ENCODE measurements around the gene CLBA1. TPM values are rescaled to one million over a fixed set of nuclear protein-coding genes. Genes with fewer than 3 reads are reported as not detected.

Gene CLBA1
- total RNA-seq, 2 experiments from 2014 or later, result 0.47 to 0.67 TPM

GRCh38 chr14:105007593-105008264 lies 22.1 kb downstream of the CLBA1 start:
- no peak overlapping the region for H3K27ac Mint-ChIP-seq
- POLR2A ChIA-PET, result interaction anchor here (5.9 kb wide), 1 partner anchor 10 kb away, joined by 69 read pairs; the partner anchor contains the start of gene CDCA4

DNA sequence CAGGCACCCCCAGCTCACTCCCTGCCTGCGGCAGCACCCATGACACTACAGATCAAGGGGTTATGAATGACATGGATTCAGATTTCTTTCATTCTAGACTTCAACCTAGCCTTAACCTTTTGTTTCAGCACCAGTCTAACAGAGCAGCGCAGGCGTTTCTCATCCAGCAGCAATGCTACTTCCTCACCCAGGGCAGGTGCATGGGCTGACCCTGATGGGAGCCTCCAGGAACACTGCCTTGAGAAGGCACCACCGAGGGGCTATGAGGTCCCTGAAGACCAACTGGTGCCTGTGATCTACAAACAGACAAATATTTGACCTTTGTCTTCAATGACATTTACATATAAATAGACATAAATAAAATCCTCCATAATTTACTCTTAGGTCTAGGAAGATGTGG lies 24.5 kb downstream of the CLBA1 start:
- intact Hi-C loops (cut with micrococcal nuclease), result no loop called here
- no peak overlapping the region for H3K4me3 Mint-ChIP-seq
- ChIA-PET CTCF (interaction anchor here (0.8 kb wide), 1 partner anchor 11 kb away, joined by 4 read pairs; no protein-coding TSS in a partner anchor), POLR2A (interaction anchor here (0.6 to 2.4 kb wide), 2 partner anchors 9 to 10 kb away, joined by 3 to 13 read pairs; partner anchors contain the start of gene CDCA4)
- peaks cover 20% of the 10 kb centered on the region for H3K4me1 Mint-ChIP-seq (ENCODE audit: low read depth)
- peaks cover 31% of the 10 kb centered on the region for H3K36me3 Mint-ChIP-seq (ENCODE audit: low read depth)
- ATAC-seq, result no peak
- DNase-seq, result no peak
- no peaks in the 10 kb centered on the region for H3K27me3 Mint-ChIP-seq
- H3K9me3 Mint-ChIP-seq, result no peaks in the 10 kb centered on the region
- TF ChIP-seq, protein P1, sequence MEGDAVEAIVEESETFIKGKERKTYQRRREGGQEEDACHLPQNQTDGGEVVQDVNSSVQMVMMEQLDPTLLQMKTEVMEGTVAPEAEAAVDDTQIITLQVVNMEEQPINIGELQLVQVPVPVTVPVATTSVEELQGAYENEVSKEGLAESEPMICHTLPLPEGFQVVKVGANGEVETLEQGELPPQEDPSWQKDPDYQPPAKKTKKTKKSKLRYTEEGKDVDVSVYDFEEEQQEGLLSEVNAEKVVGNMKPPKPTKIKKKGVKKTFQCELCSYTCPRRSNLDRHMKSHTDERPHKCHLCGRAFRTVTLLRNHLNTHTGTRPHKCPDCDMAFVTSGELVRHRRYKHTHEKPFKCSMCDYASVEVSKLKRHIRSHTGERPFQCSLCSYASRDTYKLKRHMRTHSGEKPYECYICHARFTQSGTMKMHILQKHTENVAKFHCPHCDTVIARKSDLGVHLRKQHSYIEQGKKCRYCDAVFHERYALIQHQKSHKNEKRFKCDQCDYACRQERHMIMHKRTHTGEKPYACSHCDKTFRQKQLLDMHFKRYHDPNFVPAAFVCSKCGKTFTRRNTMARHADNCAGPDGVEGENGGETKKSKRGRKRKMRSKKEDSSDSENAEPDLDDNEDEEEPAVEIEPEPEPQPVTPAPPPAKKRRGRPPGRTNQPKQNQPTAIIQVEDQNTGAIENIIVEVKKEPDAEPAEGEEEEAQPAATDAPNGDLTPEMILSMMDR (IDR thresholded peaks at IDR 0.05), result no peak
- H3K27ac Mint-ChIP-seq, result no peak overlapping the region

More at GRCh38 chr14:105007593-105008264, 22.1 kb downstream of the CLBA1 start:
- ATAC-seq, result no peak
- Mint-ChIP-seq H3K36me3 (ENCODE audit: low read depth) (peaks cover 23% of the 10 kb centered on the region), H3K9me3 (no peaks in the 10 kb centered on the region), H3K4me3 (no peak overlapping the region), H3K4me1 (ENCODE audit: low read depth) (peaks cover 6% of the 10 kb centered on the region), H3K27me3 (no peaks in the 10 kb centered on the region)
- TF ChIP-seq, protein P1 (IDR thresholded peaks at IDR 0.05), result no peak
- no peak for DNase-seq
- intact Hi-C loops (cut with micrococcal nuclease), result no loop called here
- CTCF ChIA-PET, result no interaction called here

- POLR2A ChIA-PET, result interaction anchor here (2.4 kb wide), 1 partner anchor 9 kb away, joined by 13 read pairs; the partner anchor contains the start of gene CDCA4
These were observed 25.3 kb downstream of the CLBA1 start for GRCh38 chr14:105010891-105011291.

GRCh38 chr14:105011312-105011990 lies 25.9 kb downstream of the CLBA1 start:
- intact Hi-C loops (cut with micrococcal nuclease), result no loop called here
- DNase-seq (no peak), ATAC-seq (no peak)
- ChIA-PET CTCF (interaction anchor here (1.4 kb wide), 1 partner anchor 34 kb away, joined by 6 read pairs; no protein-coding TSS in a partner anchor), POLR2A (interaction anchor here (0.6 to 2.4 kb wide), 3 partner anchors 8 to 171 kb away, joined by 3 to 13 read pairs (median 4); partner anchors contain the start of gene CDCA4)
- H3K27ac Mint-ChIP-seq, result no peak overlapping the region
- H3K9me3 Mint-ChIP-seq, result no peaks in the 10 kb centered on the region
- peaks cover 32% of the 10 kb centered on the region for H3K4me1 Mint-ChIP-seq (ENCODE audit: low read depth)
- no peak overlapping the region for H3K4me3 Mint-ChIP-seq
- H3K36me3 Mint-ChIP-seq (ENCODE audit: low read depth), result peaks cover 43% of the 10 kb centered on the region
- TF ChIP-seq, protein P1 (IDR thresholded peaks at IDR 0.05), result no peak
- no peaks in the 10 kb centered on the region for H3K27me3 Mint-ChIP-seq

More at GRCh38 chr14:105010891-105011291, 25.3 kb downstream of the CLBA1 start:
- Mint-ChIP-seq H3K36me3 (ENCODE audit: low read depth) (peaks cover 37% of the 10 kb centered on the region), H3K9me3 (no peaks in the 10 kb centered on the region), H3K27me3 (no peaks in the 10 kb centered on the region), H3K27ac (no peak overlapping the region), H3K4me1 (ENCODE audit: low read depth) (peaks cover 27% of the 10 kb centered on the region), H3K4me3 (no peak overlapping the region)
- ATAC-seq (no peak), DNase-seq (no peak)
- intact Hi-C loops (cut with micrococcal nuclease), result no loop called here
- CTCF ChIA-PET, result interaction anchor here (0.8 to 1.4 kb wide), 2 partner anchors 11 to 35 kb away, joined by 4 to 6 read pairs; no protein-coding TSS in a partner anchor
- TF ChIP-seq, protein P1 (IDR thresholded peaks at IDR 0.05), result no peak

All from activated CD8-positive, alpha-beta T cell treated with anti-CD3 and anti-CD28 coated beads for 36 hours (primary cell).